ENCODE data around the gene RECK. TPM values are rescaled to one million over a fixed set of nuclear protein-coding genes. Genes with fewer than 3 reads are reported as not detected.

The RECK gene
- total RNA-seq, 1 experiment from 2014 or later: 10.3 TPM

DNA sequence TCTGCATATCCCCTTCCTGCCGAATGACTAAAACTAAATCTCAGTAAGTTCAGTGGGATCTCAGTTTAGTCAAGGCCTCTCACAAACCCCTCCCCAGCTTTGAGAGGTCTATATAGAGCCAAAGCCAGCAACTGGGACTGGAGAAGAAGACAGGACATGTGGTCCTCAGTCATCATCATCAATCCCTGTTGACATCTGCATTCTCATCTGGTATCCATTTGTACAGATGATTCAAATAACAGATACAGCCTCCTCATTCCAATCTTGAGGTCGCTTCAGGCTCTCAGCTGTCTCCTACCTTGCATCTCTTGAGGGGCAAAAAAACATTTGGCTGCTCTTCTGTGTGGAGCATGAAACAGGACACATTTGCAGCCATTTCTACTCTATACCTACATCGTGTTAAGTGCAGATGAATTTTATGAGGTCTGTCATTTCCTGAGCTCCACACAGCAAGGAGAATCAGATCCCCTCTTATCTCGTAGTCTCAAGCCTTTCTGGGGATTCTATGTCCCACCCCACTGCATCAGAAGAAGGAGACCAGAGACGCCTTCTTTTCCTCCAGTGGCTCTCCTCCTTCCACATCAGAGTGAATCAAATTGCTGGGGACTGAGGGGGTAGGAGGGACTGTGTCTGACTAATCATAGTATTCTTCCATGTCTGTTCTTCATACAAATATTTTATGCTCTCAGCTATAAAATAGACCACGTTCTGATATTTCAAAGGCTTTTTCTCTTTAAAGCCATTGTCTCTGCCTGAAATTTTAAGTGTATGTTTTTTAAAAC lies 4.7 kb upstream of the RECK start:
- no peaks in the 10 kb centered on the region for H3K36me3 Mint-ChIP-seq (ENCODE audit: insufficient read depth in 1 of 3, low read depth in 3 of 3)
- H2AK5ac ChIP-seq (ENCODE audit: insufficient read length, low read length): no peak overlapping the region
- H4K20me1 ChIP-seq (ENCODE audit: control insufficient read depth, insufficient read depth, insufficient read length): no peaks in the 10 kb centered on the region
- H2BK20ac ChIP-seq (ENCODE audit: low read depth, low read length, poor library complexity, severe bottlenecking): no peak overlapping the region
- no peak overlapping the region for H4K5ac ChIP-seq (ENCODE audit: insufficient read length, low read depth, low read length)
- no peak overlapping the region for H3K56ac ChIP-seq (ENCODE audit: insufficient read length, low read depth, low read length)
- no peak overlapping the region for H3K27ac Mint-ChIP-seq
- no peak overlapping the region for H3K4me2 ChIP-seq (ENCODE audit: insufficient read depth, insufficient read length, low read length)
- WGBS (ENCODE audit: extremely low coverage, insufficient read length, low lambda C conversion rate): no CpG with 5 or more reads among the region's 6 CpGs
- no peak overlapping the region for H4K8ac ChIP-seq (replicated peaks; ENCODE audit: insufficient read length, low read depth, low read length)
- no peak overlapping the region for H3K23ac ChIP-seq (ENCODE audit: insufficient read length, low read depth, low read length)
- no peaks in the 10 kb centered on the region for H3K79me2 ChIP-seq (ENCODE audit: insufficient read depth, low read length)
- H3K14ac ChIP-seq (ENCODE audit: insufficient read depth, low read length): no peak overlapping the region
- H3K79me1 ChIP-seq (ENCODE audit: insufficient read depth, low read depth, low read length, poor library complexity, severe bottlenecking): no peaks in the 10 kb centered on the region
- H2AFZ ChIP-seq (ENCODE audit: low read length): no peak overlapping the region
- H3K27me3 Mint-ChIP-seq (ENCODE audit: low read depth): peaks cover 9% of the 10 kb centered on the region
- H3K4me1 Mint-ChIP-seq: peaks cover 3 to 4% of the 10 kb centered on the region in 2 experiments; a peak in 2 of 4 replicates
- no peak overlapping the region for H2BK15ac ChIP-seq (ENCODE audit: low read depth, low read length)
- H3K4me1 ChIP-seq (ENCODE audit: insufficient read depth, low read length): no peaks in the 10 kb centered on the region
- no peaks in the 10 kb centered on the region for H3K9me3 ChIP-seq (ENCODE audit: control insufficient read depth, low read depth, low read length)
- no peak overlapping the region for H3K9ac ChIP-seq (ENCODE audit: extremely low read depth, insufficient read length, low read length)
- H2BK12ac ChIP-seq (ENCODE audit: insufficient read length, low read depth, low read length): no peak overlapping the region
- no peaks in the 10 kb centered on the region for H3K9me3 Mint-ChIP-seq
- no peak overlapping the region for H3K4ac ChIP-seq (ENCODE audit: low read depth, low read length)
- no peak overlapping the region for H4K91ac ChIP-seq (ENCODE audit: insufficient read length, low read depth, low read length)
- H2BK120ac ChIP-seq (ENCODE audit: low read depth, low read length, poor library complexity, severe bottlenecking): no peak overlapping the region
- no peaks in the 10 kb centered on the region for H3K27me3 ChIP-seq (ENCODE audit: insufficient read depth, low read length)
- no peak overlapping the region for H3T11ph ChIP-seq (ENCODE audit: low read length)
- no peak overlapping the region for H3K4me3 Mint-ChIP-seq
- no peak overlapping the region for H3K18ac ChIP-seq (ENCODE audit: insufficient read length, low read depth, low read length)
- no peaks in the 10 kb centered on the region for H3K23me2 ChIP-seq (ENCODE audit: insufficient read length, low read depth, low read length, poor library complexity, severe bottlenecking)
- TF ChIP-seq, protein P1, sequence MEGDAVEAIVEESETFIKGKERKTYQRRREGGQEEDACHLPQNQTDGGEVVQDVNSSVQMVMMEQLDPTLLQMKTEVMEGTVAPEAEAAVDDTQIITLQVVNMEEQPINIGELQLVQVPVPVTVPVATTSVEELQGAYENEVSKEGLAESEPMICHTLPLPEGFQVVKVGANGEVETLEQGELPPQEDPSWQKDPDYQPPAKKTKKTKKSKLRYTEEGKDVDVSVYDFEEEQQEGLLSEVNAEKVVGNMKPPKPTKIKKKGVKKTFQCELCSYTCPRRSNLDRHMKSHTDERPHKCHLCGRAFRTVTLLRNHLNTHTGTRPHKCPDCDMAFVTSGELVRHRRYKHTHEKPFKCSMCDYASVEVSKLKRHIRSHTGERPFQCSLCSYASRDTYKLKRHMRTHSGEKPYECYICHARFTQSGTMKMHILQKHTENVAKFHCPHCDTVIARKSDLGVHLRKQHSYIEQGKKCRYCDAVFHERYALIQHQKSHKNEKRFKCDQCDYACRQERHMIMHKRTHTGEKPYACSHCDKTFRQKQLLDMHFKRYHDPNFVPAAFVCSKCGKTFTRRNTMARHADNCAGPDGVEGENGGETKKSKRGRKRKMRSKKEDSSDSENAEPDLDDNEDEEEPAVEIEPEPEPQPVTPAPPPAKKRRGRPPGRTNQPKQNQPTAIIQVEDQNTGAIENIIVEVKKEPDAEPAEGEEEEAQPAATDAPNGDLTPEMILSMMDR (conservative IDR thresholded peaks at IDR 0.05): no peak
- no peak for DNase-seq
- H3K27ac ChIP-seq (ENCODE audit: insufficient read length, low read depth, low read length): no peak overlapping the region
- H2BK5ac ChIP-seq (ENCODE audit: insufficient read length, low read length): no peak overlapping the region

Measured in H9 (cell line).